KMS-11 (cell line): Measurements from ENCODE around the gene TUBB2B.
"Not testable (repeated sequence)": the region's sequence is repeated elsewhere in the genome, so short reads cannot be mapped to it uniquely, and the experiment has no call there.

Experiments used
- H2AFZ ChIP-seq: fragments of 200-600 bp; sonication (generic); 2 replicates; pipeline ENCODE4 v1.6.1; 2016; ENCODE audit warnings: antibody characterized with exemption, mixed run types, low read depth
- H3K27ac ChIP-seq: fragments of 200-600 bp; sonication (generic); 2 replicates; pipeline ENCODE4 v1.6.1; 2016; ENCODE audit warnings: mild to moderate bottlenecking, mixed run types
- H3K27me3 ChIP-seq: fragments of 200-600 bp; sonication (generic); 2 replicates; pipeline ENCODE4 v1.6.1; 2017; ENCODE audit warnings: mild to moderate bottlenecking, low read depth, mixed run types, moderate library complexity; ENCODE audit not compliant: insufficient read depth
- H3K36me3 ChIP-seq: fragments of 200-600 bp; sonication (generic); 2 replicates; pipeline ENCODE4 v1.6.1; 2017; ENCODE audit warnings: mild to moderate bottlenecking, mixed run types; ENCODE audit not compliant: insufficient read depth
- H3K4me1 ChIP-seq: fragments of 200-600 bp; sonication (generic); 2 replicates; pipeline ENCODE4 v1.6.1; 2016; ENCODE audit warnings: mild to moderate bottlenecking, low read depth, mixed run types; ENCODE audit not compliant: poor library complexity, severe bottlenecking
- H3K4me2 ChIP-seq: fragments of 200-600 bp; sonication (generic); 2 replicates; pipeline ENCODE4 v1.7.0; 2016; ENCODE audit warnings: mild to moderate bottlenecking, mixed run types
- H3K4me3 ChIP-seq: fragments of 200-600 bp; sonication (generic); IDR thresholded peaks from 2 replicates; pipeline ENCODE4 v1.6.1; 2017; ENCODE audit warnings: low read depth, low read length, mixed read lengths; ENCODE audit not compliant: insufficient read depth
- H3K79me2 ChIP-seq: fragments of 200-600 bp; sonication (generic); 2 replicates; pipeline ENCODE4 v1.6.1; 2016; ENCODE audit warnings: low read depth, mixed run types; ENCODE audit not compliant: insufficient read depth
- H3K9ac ChIP-seq: fragments of 200-600 bp; sonication (generic); 2 replicates; pipeline ENCODE4 v1.6.1; 2016; ENCODE audit warnings: mild to moderate bottlenecking, mixed run types
- H4K20me1 ChIP-seq: fragments of 200-600 bp; sonication (generic); 2 replicates; pipeline ENCODE4 v1.6.1; 2016; ENCODE audit warnings: mild to moderate bottlenecking, mixed run types; ENCODE audit not compliant: insufficient read depth
- CTCF ChIP-seq: fragments of 200-600 bp; sonication (generic); conservative IDR thresholded peaks from 2 replicates; pipeline ENCODE4 v1.6.1; 2017; ENCODE audit warnings: low read depth, mild to moderate bottlenecking, antibody characterized with exemption, low read length, moderate library complexity, mixed read lengths

TUBB2B gene

DNA sequence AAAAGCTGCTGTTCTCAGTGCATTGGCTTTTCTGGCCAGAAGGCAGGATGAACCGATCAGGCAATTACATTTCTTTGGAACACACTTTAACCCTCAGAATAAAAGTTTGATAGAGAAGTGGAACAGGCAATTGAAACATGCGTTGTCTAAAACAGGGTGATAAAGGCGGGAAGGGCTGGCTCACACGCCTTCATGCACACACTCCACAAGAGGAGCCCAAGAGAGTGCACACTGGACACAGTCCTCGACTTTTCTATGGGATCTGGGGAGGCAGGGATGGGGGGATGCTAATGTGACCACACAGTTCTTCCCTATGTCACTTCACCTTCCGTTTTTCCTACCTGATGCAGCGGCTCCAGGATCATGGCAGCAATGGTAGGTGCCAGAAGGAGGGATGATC is 39.2 kb downstream of the TUBB2B start:
- no peak overlapping the region for H3K4me2 ChIP-seq
- H3K4me3 ChIP-seq = no peak overlapping the region
- no peaks in the 10 kb centered on the region for H3K36me3 ChIP-seq
- no peak overlapping the region for H3K9ac ChIP-seq
- no peaks in the 10 kb centered on the region for H3K4me1 ChIP-seq
- TF ChIP-seq CTCF = no peak
- no peaks in the 10 kb centered on the region for H4K20me1 ChIP-seq
- no peaks in the 10 kb centered on the region; the same call in 1 of the 2 replicates for H3K27me3 ChIP-seq
- no peak overlapping the region for H2AFZ ChIP-seq
- no peaks in the 10 kb centered on the region for H3K79me2 ChIP-seq
- H3K27ac ChIP-seq = no peak overlapping the region

DNA sequence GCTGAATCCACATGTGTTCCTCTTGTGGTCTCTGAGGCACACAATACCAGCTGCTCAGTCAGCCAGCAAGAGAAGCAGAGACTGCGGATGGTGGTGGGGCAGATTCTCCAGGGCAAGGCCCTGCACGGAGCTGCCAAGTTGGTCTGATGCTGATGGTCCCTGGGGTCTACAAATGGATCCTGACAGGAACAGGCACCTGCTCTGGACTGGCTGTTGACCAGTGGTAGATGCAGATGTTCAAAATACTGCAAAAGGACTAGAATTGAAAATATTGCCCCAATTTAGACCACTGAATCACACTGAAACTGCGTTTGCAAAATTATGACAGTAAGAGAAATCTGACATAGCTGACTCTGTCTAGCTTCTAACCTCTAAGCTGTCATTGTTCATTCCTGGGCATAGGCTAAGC is 40.5 kb downstream of the TUBB2B start:
- no peaks in the 10 kb centered on the region; the same call in 1 of the 2 replicates for H3K27me3 ChIP-seq
- no peaks in the 10 kb centered on the region for H4K20me1 ChIP-seq
- no peak overlapping the region for H3K27ac ChIP-seq
- no peak overlapping the region for H3K4me3 ChIP-seq
- H3K9ac ChIP-seq = no peak overlapping the region
- H3K4me1 ChIP-seq = no peaks in the 10 kb centered on the region
- H3K4me2 ChIP-seq = no peak overlapping the region
- TF ChIP-seq CTCF = no peak
- H3K79me2 ChIP-seq = no peaks in the 10 kb centered on the region
- no peaks in the 10 kb centered on the region for H3K36me3 ChIP-seq
- H2AFZ ChIP-seq = no peak overlapping the region

DNA sequence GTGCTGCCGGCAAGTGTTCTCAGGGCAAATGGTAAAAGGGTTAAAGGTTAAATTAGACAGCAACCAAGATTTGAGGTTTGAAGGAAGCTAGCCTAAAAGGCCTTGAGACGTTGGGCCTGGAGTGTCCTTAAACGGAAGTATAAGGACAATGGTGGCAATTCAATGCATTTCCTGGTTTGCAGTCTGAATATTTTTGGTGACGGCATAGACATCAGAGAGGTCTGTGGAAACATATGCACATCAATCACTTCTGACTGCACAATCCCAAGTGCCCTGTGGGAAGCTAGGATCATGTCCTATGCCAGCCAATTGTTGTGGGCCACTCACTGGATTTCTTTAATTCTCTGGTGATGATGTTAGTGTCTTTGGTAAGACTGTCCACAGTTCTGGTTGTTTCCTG is 44.4 kb downstream of the TUBB2B start:
- no peaks in the 10 kb centered on the region for H3K36me3 ChIP-seq
- H3K79me2 ChIP-seq = no peaks in the 10 kb centered on the region
- H3K4me2 ChIP-seq = no peak overlapping the region
- TF ChIP-seq CTCF = no peak
- no peaks in the 10 kb centered on the region for H4K20me1 ChIP-seq
- no peak overlapping the region for H3K9ac ChIP-seq
- no peak overlapping the region for H2AFZ ChIP-seq
- H3K4me1 ChIP-seq = no peaks in the 10 kb centered on the region
- H3K4me3 ChIP-seq = no peak overlapping the region
- H3K27ac ChIP-seq = no peak overlapping the region
- no peaks in the 10 kb centered on the region for H3K27me3 ChIP-seq

DNA sequence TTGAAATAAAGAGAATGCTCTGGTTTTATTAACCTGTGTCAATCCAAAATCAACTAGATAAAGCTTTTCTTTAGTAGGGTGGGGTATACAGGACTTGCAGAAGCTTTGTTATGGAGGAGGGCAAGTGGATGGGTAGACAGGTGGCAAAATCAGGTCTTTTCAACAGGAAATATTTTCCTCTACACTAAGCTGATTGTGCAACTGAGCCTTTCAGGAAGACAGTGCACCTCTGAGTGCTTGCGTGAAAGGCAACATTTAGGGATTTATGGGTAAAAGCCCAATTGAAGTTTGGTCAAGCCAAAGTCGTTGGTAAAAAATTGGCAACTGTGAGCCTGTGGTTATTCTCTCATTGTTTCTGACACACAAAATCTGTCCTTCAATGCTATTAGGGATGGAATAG is 46.3 kb downstream of the TUBB2B start:
- Histone ChIP-seq H3K4me2 (no peak overlapping the region), H2AFZ (no peak overlapping the region), H4K20me1 (no peaks in the 10 kb centered on the region), H3K4me3 (no peak overlapping the region), H3K36me3 (no peaks in the 10 kb centered on the region), H3K9ac (no peak overlapping the region), H3K79me2 (no peaks in the 10 kb centered on the region), H3K27me3 (no peaks in the 10 kb centered on the region), H3K4me1 (no peaks in the 10 kb centered on the region), H3K27ac (no peak overlapping the region)
- TF ChIP-seq CTCF = no peak

- not testable (repeated sequence) for H3K4me3 ChIP-seq, H4K20me1 ChIP-seq, H3K79me2 ChIP-seq, H2AFZ ChIP-seq, H3K9ac ChIP-seq, H3K4me2 ChIP-seq, H3K27me3 ChIP-seq, H3K4me1 ChIP-seq, H3K36me3 ChIP-seq, H3K27ac ChIP-seq
These were observed 47.5 kb downstream of the TUBB2B start for GRCh38 chr6:3179945-3180344.

- not testable (repeated sequence) for H3K9ac ChIP-seq, H3K27me3 ChIP-seq, H3K36me3 ChIP-seq, H3K4me2 ChIP-seq, H3K79me2 ChIP-seq, H2AFZ ChIP-seq, H3K4me3 ChIP-seq, H3K27ac ChIP-seq, H3K4me1 ChIP-seq, H4K20me1 ChIP-seq
These were observed 48.8 kb downstream of the TUBB2B start for GRCh38 chr6:3178666-3179065.
